Activated CD8-positive, alpha-beta memory T cell treated with anti-CD3 and anti-CD28 coated beads for 1 hour (primary cell): ENCODE measurements around the gene FANCB.

Experiments
- DNase-seq, 2 donors: peaks; one replicate each; pipeline ENCODE4 v3.0.0-alpha.2; 2020; ENCODE audit warnings: low read depth in 1 of 2; ENCODE audit errors: extremely low read depth in 1 of 2

The FANCB gene

DNA sequence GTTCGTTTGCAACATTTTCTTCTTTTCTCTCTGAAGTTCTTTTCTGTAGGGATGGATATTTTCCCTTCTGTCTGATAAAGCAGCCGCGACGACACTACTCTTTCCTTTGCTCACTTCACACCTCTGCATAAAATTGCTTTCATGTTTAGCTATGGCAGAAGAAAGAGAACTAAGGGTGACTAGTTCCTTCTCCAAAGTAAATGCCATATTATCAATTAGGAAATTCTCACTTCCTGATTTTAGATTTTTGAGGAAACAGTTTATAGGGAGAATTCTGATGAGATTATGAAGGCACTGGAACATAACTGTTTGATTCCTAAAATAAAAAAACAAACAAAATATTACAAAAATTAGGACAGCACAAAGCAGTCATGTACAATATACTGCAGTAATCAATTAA is 29.2 kb downstream of the FANCB start:
- no peak for DNase-seq

DNA sequence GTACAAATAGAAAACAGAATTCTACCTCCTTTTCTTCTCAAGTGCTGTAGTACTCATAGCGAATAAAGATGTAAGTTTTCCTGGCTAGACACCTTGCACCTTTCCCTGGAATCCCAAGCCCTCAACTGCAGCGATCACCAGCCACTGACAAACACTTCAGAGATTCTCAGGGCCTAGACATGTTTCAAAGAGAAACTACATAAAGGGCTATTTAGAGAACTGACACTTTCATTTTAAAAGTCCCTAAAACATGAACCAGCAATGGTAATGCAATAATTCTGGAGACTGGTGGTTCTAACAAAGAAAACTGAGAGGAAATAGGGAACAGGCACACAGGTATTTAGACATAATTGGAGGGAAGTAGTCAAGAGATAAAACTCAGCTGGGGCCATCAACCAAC is 35.7 kb downstream of the FANCB start:
- no peak for DNase-seq

DNA sequence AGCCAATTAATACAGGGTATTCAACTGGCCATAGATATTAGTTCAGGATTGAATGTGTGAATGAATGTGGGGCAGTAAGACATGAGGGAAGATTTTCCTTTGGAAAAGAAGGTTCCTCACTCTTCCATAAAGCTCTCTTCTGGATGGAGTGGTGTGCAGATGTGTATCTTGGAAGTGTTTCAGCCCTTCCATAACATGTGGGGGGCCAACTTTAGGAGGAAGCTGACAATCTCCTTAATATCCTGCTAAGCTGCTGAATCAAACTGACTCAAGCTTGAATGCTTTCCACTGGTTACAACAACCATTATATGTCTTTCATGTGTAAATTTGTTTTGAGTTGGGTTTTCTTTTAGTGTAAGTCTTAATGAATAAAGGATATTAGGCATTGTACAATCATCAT is 40.3 kb downstream of the FANCB start:
- no peak for DNase-seq

DNA sequence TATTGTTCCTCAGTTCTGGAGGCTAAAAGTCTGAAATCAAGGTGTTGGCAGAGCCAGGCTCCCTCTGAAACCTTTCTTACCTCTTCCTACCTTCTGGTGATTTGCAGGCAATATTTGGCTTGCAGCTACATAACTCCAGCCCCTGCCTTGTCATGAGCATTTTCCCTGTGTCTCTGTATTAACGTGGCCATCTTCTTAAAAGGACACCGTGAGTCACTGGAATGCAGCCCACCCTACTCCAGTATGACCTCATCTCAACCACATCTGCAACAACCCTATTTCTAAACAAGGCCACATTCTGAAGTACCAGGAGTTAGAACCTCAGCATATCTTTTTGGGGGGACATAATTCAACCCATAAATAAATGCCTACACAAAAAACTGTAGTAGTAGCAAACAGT is 40.7 kb downstream of the FANCB start:
- DNase-seq = no peak

DNA sequence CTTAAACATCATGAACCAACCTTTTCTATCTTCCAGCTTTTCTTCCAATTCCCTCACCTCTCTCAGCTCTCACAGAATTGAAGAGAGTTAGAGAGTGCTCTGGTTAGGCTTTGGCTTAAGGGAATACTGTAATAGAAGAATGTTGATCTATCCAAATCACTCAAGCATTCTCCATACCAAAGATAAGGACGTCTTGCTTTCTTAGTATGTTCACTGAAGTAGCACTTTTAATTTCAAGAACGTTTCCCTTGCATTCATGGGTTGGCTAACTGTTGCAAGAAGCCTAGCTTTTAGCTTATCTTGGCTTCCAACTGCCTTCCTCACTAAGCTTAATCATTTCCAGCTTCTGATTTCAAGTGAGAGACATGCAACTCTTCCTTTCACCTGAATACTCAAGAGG is 43.2 kb downstream of the FANCB start:
- DNase-seq = no peak

DNA sequence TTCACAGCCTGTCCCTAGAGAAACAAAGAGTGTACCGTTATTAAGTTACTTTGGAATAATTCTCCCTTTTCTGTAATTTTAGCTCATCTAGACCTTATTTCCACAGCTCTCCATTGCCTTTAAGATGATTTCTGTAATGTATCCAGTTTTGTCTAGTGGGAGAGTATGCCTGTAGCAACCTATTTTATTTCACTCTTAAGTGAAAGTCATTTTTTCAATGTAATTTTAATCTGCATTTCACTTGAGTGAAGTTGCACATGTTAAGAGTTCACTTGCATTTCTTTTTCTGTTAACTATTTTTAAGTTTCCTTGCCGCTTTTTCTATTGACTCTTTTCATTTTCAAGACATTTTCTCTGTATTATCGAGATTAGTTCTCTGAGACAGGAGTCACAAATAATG is 46.5 kb downstream of the FANCB start:
- no peak for DNase-seq

DNA sequence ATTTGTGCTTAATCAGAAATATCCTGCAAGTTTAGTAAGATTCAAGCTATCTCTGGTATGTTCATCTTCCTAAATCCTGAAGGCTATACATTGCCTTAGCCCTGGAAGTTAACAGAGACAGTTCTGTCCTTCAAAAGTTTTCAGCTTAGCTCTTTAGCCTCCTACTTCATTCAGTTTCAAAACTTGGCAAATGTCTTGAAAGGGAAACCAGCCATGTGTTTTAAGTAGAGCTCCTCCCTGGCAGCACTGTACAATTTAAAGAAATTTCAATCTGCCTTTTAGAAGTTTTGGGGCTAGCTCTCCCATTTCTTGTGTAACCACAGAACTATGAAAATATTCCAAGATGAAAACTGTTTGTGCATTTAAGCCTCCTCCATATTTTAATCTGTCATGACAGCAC is 47.0 kb downstream of the FANCB start:
- no peak for DNase-seq

DNA sequence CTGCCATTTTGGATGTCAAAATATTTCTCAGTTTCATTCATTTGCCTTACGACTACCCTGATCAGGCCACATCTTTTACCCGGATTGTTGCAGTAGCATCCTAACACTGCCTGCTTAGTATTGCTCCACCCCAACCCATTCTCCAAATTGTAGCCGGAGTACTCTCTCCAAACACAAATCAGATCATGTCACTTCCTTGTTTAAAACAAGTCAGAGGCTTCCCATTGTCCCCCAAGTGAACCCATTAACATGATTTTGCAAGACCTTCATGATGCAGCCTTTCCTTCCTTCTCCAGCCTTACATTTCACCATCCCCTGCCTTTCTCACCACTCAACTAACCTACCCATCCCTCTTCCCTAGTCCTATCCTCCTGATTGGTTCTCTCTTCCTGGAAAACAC is 53.1 kb downstream of the FANCB start:
- DNase-seq = no peak

DNA sequence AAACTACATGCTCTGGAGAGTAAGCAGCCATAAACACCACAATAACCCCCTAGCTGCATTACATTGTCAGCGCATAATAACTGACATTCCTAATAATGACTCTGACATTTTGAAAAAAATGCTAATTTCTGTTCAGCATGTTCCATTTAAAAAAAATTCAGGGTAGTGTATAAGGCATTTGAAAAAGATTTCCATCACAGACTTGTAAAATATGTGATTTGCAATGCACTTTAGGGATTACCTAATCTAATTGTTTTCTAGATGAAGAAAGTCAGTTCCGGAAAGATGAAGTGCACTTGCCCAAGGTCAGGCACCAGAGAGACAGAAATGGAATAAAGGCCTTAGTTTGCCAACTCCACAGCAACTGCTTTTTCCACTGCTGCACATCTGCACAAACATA is 55.3 kb downstream of the FANCB start:
- DNase-seq = no peak

DNA sequence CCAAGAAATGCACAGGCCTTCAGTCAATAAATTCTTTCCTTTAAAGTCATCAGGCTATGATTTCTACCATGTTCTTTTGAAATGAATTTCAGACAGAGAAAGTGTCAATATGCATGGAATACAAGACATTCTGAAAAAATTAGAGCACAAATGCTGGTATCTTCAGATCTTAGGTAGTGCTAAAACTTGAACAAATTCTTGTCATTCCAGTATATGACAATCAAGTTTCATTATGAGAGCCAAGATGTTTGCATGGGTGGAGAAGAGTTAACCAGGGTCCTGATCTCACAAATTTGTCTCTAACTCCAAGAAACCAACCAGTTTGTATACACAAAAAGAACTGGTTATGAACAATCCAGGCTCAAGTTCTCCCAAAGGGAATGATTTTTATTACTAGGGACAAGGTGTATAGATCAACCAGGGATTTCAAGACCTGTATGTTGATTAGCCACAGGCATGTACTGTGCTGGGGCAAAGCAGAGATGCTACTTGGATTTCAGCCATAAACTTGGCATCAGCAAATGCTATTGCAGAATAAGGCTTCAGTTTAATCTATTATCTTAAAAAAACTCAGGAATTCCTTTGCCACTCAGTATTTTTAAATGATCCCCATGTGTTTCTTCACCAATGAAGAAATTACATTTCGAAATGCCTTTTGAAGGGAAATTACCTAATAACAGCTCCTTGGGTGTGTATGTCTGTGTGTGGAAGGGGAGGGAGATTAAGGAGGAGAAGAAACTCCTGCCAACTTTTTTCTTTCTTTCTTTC is 69.7 kb downstream of the FANCB start:
- no peak for DNase-seq

DNA sequence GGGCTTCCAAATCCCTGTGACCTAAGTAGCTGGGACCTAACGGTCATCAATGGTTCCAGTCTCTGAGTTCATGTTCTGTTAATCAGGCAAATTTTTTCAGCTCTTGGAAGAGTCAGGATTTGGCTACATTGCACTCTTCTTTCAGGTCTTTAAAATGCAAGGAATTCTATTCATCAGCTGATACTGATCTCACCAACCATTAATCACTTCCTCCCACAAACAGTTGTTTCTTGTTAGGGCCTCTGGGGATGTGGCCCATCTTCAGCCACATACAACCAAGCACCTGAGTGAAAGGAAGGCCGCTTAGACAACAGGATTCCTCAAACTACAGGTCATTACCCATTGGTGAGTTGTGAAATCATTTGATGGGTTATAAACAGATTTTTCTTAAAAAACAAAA is 71.7 kb downstream of the FANCB start:
- DNase-seq = no peak

DNA sequence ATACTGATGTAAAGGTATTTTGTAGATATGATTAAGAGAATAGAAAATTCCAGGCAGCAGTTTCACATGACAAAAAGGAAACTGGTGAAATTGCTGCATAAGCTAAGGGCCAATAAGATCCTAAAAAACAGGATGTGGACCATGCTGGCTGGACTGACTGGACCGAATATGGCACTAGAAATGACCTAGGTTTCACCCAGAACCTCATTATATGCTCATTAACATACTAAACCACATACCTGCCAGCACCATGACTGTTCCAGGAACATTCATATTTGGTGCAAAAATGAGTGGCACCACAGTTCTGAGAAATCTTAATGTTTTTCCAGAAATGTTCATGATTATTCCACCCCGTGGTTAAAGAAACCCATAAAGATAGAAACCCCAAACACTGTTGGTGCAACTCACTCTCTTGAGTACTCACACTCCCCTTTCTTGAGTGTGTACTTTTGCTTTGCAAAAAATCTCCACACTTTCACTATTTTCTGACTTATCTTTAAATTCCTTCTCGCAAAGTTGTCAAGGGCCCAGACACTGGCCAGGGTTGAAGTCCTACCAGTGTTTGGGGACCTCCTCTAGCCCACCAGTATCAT is 74.0 kb downstream of the FANCB start:
- DNase-seq = no peak
